HG03066 (cell line): ENCODE measurements around the gene MSMO1.

Source experiments
- ATAC-seq: cut with Tn5 transposase; IDR thresholded peaks from one replicate; pipeline ENCODE4 v1.9.1; 2021; ENCODE audit warnings: low read depth; ENCODE audit not compliant: unreplicated experiment

The MSMO1 gene

DNA sequence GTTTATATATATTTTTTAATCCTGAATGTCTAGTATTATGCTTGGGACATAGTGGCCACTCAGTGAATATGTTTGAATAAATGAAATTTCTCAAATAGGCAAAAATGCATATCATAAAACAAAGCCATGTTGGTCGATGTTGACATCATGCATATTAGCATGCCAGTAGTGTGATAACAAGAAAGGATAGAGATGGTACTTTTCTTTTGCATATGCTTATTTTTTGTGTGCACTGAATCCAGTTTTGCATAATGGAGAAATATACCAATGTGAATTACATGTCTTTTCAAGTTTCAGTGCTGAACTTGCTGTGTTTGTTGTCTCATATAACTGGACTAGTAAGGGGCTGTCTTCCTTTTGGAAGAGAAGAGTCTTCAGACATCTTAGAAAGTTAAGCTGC lies 58.9 kb downstream of the MSMO1 start:
- no peak for ATAC-seq

DNA sequence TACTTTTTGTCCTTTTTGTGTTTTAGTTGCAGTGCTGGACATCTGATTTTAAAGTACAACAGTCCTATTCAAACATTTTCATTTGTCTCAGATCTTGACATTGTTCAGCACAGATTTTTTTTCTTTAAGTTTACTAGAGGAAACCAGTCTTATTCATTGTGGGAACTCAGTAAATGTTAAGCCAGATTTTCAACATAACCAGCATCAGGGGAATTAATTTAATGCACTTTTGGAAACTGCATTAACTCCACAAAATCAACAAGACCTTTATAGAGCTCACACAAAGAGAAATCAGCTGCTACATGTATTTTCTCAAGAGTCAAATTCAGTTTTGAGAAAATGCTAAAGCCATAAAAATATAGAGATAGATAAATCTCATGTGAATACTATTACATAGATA lies 61.3 kb downstream of the MSMO1 start:
- ATAC-seq = no peak
